Measurements from ENCODE around the gene LAX1. TPM values are rescaled to one million over a fixed set of nuclear protein-coding genes. Genes with fewer than 3 reads are reported as not detected.

LAX1 gene
- total and polyA plus RNA-seq, 2 experiments from 2014 or later: 0.11 TPM; not detected in 1

GRCh38 chr1:203807196-203807595 is 42.2 kb downstream of the LAX1 start:
- peaks cover 43% of the 10 kb centered on the region for H3F3A ChIP-seq (ENCODE audit: insufficient read depth)
- H3K4me1 ChIP-seq (ENCODE audit: insufficient read depth): peaks cover 18% of the 10 kb centered on the region
- peak overlapping the region; percentile 35 for H3K9ac ChIP-seq
- WGBS, 2 experiments (ENCODE audit: low coverage in 1 of 2, low lambda C conversion rate in 2 of 2, missing lambda C conversion rate in 2 of 2): 17 to 18% methylated on average over 2 of the region's 2 CpGs
- no peak overlapping the region for H3K4me3 ChIP-seq
- H3K27ac ChIP-seq: peak overlapping the region; percentile 79
- no peaks in the 10 kb centered on the region for H3K27me3 ChIP-seq (replicated peaks; ENCODE audit: insufficient read depth)
- TF ChIP-seq EZH2 (IDR thresholded peaks at IDR 0.05; ENCODE audit: insufficient read depth, poor library complexity, severe bottlenecking) (no peak), EZH2phosphoT487 (IDR thresholded peaks at IDR 0.05; ENCODE audit: insufficient read depth, low read depth) (no peak)
- H3K4me2 ChIP-seq (ENCODE audit: unreplicated experiment): no peak overlapping the region
- no peak overlapping the region for H2AFZ ChIP-seq
- peak; percentile 90 for DNase-seq
- H4K20me1 ChIP-seq (ENCODE audit: insufficient read depth): peaks cover 31% of the 10 kb centered on the region; the same call in 1 of the 2 replicates
- in situ Hi-C loops (cut with MboI): no loop called here
- no peaks in the 10 kb centered on the region for H3K9me3 ChIP-seq (ENCODE audit: low read depth)
- peaks cover 99% of the 10 kb centered on the region for H3K79me2 ChIP-seq (ENCODE audit: insufficient read depth)
- H3K9me2 ChIP-seq (ENCODE audit: insufficient read depth): no peaks in the 10 kb centered on the region
- peaks cover 34% of the 10 kb centered on the region for H3K36me3 ChIP-seq (ENCODE audit: low read depth)

GRCh38 chr1:203813581-203814341 is 48.8 kb downstream of the LAX1 start:
- peaks cover 64% of the 10 kb centered on the region for H3K36me3 ChIP-seq (ENCODE audit: low read depth)
- peaks cover 17% of the 10 kb centered on the region for H4K20me1 ChIP-seq (ENCODE audit: insufficient read depth)

GRCh38 chr1:203818399-203818798 is 53.4 kb downstream of the LAX1 start:
- H2AFZ ChIP-seq: no peak overlapping the region
- H3K4me1 ChIP-seq (ENCODE audit: insufficient read depth): no peaks in the 10 kb centered on the region
- H3K4me2 ChIP-seq (ENCODE audit: unreplicated experiment): no peak overlapping the region
- TF ChIP-seq EZH2phosphoT487 (IDR thresholded peaks at IDR 0.05; ENCODE audit: insufficient read depth, low read depth): no peak
- peaks cover 5% of the 10 kb centered on the region; the same call in 1 of the 2 replicates for H3F3A ChIP-seq (ENCODE audit: insufficient read depth)
- H3K27me3 ChIP-seq (replicated peaks; ENCODE audit: insufficient read depth): no peaks in the 10 kb centered on the region
- H3K79me2 ChIP-seq (ENCODE audit: insufficient read depth): peaks cover 100% of the 10 kb centered on the region
- no peak overlapping the region for H3K4me3 ChIP-seq
- no peak overlapping the region for H3K9ac ChIP-seq
- peaks cover 80% of the 10 kb centered on the region for H3K36me3 ChIP-seq (ENCODE audit: low read depth)
- peaks cover 7% of the 10 kb centered on the region for H4K20me1 ChIP-seq (ENCODE audit: insufficient read depth)
- in situ Hi-C loops (cut with MboI): no loop called here
- DNase-seq: no peak
- 95% methylated on average over 6 of the region's 6 CpGs for WGBS, 2 experiments (ENCODE audit: low coverage in 1 of 2, low lambda C conversion rate in 2 of 2, missing lambda C conversion rate in 2 of 2)
- no peak overlapping the region for H3K27ac ChIP-seq
- H3K9me3 ChIP-seq (ENCODE audit: low read depth): no peaks in the 10 kb centered on the region
- no peaks in the 10 kb centered on the region for H3K9me2 ChIP-seq (ENCODE audit: insufficient read depth)

More at GRCh38 chr1:203813581-203814341, 48.8 kb downstream of the LAX1 start:
- Histone ChIP-seq H2AFZ (no peak overlapping the region), H3K27ac (no peak overlapping the region), H3K79me2 (ENCODE audit: insufficient read depth) (peaks cover 100% of the 10 kb centered on the region), H3K9me2 (ENCODE audit: insufficient read depth) (no peaks in the 10 kb centered on the region), H3K9me3 (ENCODE audit: low read depth) (no peaks in the 10 kb centered on the region), H3K27me3 (replicated peaks; ENCODE audit: insufficient read depth) (no peaks in the 10 kb centered on the region), H3K4me2 (ENCODE audit: unreplicated experiment) (no peak overlapping the region), H3K9ac (no peak overlapping the region), H3K4me3 (no peak overlapping the region), H3F3A (ENCODE audit: insufficient read depth) (peaks cover 8% of the 10 kb centered on the region; the same call in 1 of the 2 replicates), H3K4me1 (ENCODE audit: insufficient read depth) (0 out of 2 replicates have a peak, but pooled peaks cover under 1% of the 10 kb centered on the region)
- WGBS, 2 experiments (ENCODE audit: low coverage in 1 of 2, low lambda C conversion rate in 2 of 2, missing lambda C conversion rate in 2 of 2): 98 to 100% methylated on average over 2 of the region's 2 CpGs
- peak; percentile 54 for DNase-seq
- no peak for TF ChIP-seq EZH2phosphoT487 (IDR thresholded peaks at IDR 0.05; ENCODE audit: insufficient read depth, low read depth)
- TF ChIP-seq EZH2 (IDR thresholded peaks at IDR 0.05; ENCODE audit: insufficient read depth, poor library complexity, severe bottlenecking): no peak
- in situ Hi-C loops (cut with MboI): no loop called here

- Histone ChIP-seq H3K27ac (no peak overlapping the region), H3K9me3 (ENCODE audit: low read depth) (no peaks in the 10 kb centered on the region), H3K9ac (no peak overlapping the region), H3K36me3 (ENCODE audit: low read depth) (peaks cover 77% of the 10 kb centered on the region), H2AFZ (no peak overlapping the region), H3K27me3 (replicated peaks; ENCODE audit: insufficient read depth) (no peaks in the 10 kb centered on the region), H3K4me1 (ENCODE audit: insufficient read depth) (no peaks in the 10 kb centered on the region), H3K79me2 (ENCODE audit: insufficient read depth) (peaks cover 100% of the 10 kb centered on the region), H3K9me2 (ENCODE audit: insufficient read depth) (no peaks in the 10 kb centered on the region), H4K20me1 (ENCODE audit: insufficient read depth) (no peaks in the 10 kb centered on the region; the same call in 1 of the 2 replicates), H3K4me2 (ENCODE audit: unreplicated experiment) (no peak overlapping the region), H3K4me3 (no peak overlapping the region), H3F3A (ENCODE audit: insufficient read depth) (peaks cover 20% of the 10 kb centered on the region)
- in situ Hi-C loops (cut with MboI): no loop called here
- no peak for TF ChIP-seq EZH2phosphoT487 (IDR thresholded peaks at IDR 0.05; ENCODE audit: insufficient read depth, low read depth)
- no peak for TF ChIP-seq EZH2 (IDR thresholded peaks at IDR 0.05; ENCODE audit: insufficient read depth, poor library complexity, severe bottlenecking)
- WGBS, 2 experiments (ENCODE audit: low coverage in 1 of 2, low lambda C conversion rate in 2 of 2, missing lambda C conversion rate in 2 of 2): 30 to 38% methylated on average over 1 of the region's 1 CpG
- DNase-seq: no peak
Observed at GRCh38 chr1:203823306-203823705, 58.3 kb downstream of the LAX1 start.

Small RNAs within 50 kb of the gene (small RNA-seq; reads per million reads assigned to genes)
- 587 reads per million, percentile 99 among the genes with 10 or more reads in this experiment for gene SNORA77 (ENCODE audit: low read depth, low replicate concordance)
- 0.19 reads per million for gene ZC3H11A (ENCODE audit: low read depth, low replicate concordance)

Other genes with a start within 250 kb of the LAX1 start
- 82.8 and 86.6 TPM in 2 replicates for gene ATP2B4, start 138.4 kb upstream of the LAX1 start, total RNA-seq (2014; rRNA removed; shearing (Covaris generic))
- gene ATP2B4, start 138.4 kb upstream of the LAX1 start, polyA plus RNA-seq (2016; fragmentation: Nextera tagmentation; extraction: Ambion mirVana): 49.5 and 49.7 TPM in 2 replicates
- gene ZBED6, start 30.4 kb downstream of the LAX1 start, total RNA-seq (2014; rRNA removed; shearing (Covaris generic)): 14.3 and 28.7 TPM in 2 replicates
- gene ZBED6, start 30.4 kb downstream of the LAX1 start, polyA plus RNA-seq (2016; fragmentation: Nextera tagmentation; extraction: Ambion mirVana): 1.7 and 3.3 TPM in 2 replicates
- gene ZC3H11A, start 30.4 kb downstream of the LAX1 start, total RNA-seq (2014; rRNA removed; shearing (Covaris generic)): 73.3 and 81.6 TPM in 2 replicates
- 31.3 and 35.9 TPM in 2 replicates for gene ZC3H11A, start 30.4 kb downstream of the LAX1 start, polyA plus RNA-seq (2016; fragmentation: Nextera tagmentation; extraction: Ambion mirVana)
- gene SNRPE, start 96.4 kb downstream of the LAX1 start, total RNA-seq (2014; rRNA removed; shearing (Covaris generic)): 27.6 and 47.3 TPM in 2 replicates
- gene SNRPE, start 96.4 kb downstream of the LAX1 start, polyA plus RNA-seq (2016; fragmentation: Nextera tagmentation; extraction: Ambion mirVana): 233 TPM in 2 replicates